GM19397 (cell line): ENCODE results near the gene ASAP2.

ENCODE experiments used
- ATAC-seq: cut with Tn5 transposase; IDR thresholded peaks from one replicate; pipeline ENCODE4 v1.9.1; 2021; ENCODE audit warnings: mild to moderate bottlenecking, moderate library complexity; ENCODE audit not compliant: unreplicated experiment

The ASAP2 gene

DNA sequence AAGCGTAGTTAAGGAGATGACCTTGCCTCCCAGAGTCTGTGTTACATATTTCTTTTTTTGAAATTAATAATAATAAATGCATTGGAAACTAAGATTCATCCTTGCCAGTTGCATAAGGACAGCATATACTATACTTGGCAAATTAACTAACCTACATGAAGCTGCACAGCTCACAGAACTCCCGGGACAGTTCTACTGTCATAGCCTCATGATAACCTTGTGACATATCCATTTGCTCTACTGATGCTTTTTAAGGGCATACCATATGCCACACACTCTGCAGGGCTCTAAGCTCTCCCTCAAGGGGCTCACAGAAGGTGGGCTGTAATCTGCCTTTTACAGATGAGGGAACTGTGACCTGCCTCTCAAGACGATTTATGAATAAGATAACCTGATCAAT is 212.9 kb downstream of the ASAP2 start:
- ATAC-seq = no peak

DNA sequence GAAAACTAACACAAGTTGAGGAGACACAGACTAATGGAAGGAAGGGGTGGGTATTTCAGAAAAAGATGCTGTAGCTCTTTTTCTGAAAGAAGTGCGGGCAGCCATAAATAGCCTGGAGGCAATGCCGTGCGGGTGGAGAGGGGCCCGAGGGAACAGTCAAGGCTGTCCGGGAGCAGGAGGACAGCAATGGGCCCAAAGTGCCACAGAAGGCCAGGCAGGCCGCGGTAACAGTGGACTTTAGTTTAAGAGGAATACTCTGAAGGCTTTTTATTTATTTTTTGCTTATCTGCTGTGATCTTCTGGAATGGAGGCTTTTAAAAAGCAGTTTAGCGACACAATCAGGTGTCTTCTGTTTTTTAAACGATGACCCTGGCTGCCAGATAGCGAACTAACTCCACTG is 213.9 kb downstream of the ASAP2 start:
- no peak for ATAC-seq

DNA sequence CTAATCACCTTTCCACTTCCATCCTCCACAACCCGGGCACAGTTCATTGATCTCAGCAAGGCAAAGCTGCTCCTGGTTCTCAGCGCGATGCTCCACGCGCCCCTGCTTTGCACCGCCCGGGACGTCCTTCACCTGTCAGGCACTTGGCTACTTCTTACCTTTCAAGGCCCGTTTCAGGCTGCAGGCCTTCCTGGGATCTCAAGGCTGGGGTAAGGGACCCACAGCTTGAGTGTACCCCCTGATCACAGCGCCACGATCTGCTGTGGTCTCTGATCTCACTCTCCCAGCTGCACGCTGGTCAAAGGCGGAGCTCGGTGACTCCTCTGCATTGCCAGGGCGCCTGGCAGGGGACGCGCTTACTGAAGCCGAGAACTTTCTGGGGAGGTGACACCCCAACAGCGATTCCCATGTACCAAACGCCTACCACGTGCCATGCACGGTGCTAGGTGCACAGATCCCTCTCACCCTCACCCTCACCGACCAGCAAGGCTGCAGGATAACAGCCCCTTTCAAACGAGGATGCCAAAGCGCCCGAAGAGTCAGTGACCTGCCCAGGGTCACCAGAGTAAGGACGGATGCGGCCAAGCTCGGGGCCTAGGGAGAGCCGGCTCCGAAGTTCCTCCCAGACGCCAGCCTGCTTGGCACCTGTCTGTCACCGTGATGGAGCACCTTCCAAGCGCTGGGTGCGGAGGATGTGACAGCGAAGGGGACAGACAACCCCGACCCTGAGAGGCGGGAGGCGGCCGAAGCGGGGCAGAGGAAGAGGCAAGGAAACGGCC is 215.9 kb downstream of the ASAP2 start:
- ATAC-seq = peak; percentile 35

DNA sequence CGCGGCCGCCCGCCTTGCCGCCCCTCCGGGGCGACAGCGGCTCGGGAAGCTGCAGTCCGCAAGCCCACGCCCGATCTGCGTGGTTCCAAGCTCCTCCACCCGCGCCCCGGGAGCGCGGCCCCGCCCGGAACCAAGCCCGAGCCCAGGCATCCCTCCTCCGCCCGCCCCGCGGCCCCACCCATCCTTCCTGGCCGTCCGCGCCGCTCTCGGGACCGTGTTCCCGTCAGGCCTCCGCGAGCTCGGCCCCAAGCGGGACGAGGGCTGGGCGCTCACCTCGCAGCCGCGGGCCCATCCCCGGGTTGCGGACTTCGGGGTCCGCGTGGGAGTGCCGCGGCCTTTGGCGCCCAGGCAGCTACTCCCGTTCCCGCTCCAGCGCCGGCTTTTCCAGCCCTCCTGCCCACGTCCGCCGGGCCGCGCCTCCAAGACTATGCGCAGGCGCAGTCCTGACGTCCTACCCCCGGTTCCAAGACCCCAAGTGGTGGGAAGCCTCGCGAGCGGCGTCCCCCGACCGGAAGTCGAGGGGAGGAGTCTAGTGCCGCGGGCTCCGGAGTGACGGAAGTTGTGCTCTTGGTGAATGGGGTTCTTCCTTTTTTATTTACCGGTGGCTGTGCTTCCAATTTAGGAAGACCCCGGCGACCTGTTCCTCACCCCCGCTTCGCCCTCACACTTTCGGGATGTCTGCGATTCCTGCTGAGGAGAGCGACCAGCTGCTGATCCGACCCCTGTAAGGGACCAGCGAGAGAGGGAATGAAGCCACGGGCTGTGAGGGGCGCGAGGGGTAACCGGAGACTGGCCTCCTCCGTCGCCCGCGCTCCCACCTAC is 216.7 kb downstream of the ASAP2 start, which contains the start of the genes CPSF3 and ITGB1BP1:
Gene CPSF3 (plus strand): TSS at position 555 of the 822 bp plus-strand sequence. CDS start 120 bp downstream, at position 675.
Gene ITGB1BP1 (minus strand): TSS at position 429 of the 822 bp plus-strand sequence. CDS start 4,831 bp downstream, outside the sequence.
- peak; percentile 84 for ATAC-seq

DNA sequence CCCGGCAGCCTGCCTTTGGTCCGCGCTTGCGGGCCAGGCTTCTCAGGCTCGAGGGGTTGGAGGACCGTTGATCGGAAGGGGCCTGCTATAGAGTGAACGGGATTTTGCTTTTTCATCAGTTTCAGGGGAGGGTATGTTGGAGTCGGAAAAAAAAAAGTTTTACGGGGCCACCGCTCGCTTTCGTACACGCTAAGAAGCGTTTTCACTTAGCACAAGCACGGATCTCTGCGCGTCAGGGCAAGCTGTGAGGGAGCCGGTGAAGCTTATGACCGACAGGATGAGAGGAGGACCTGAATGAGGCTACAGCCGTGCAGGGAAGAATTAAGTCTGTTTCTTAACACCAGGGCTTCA is 217.3 kb downstream of the ASAP2 start:
- no peak for ATAC-seq

DNA sequence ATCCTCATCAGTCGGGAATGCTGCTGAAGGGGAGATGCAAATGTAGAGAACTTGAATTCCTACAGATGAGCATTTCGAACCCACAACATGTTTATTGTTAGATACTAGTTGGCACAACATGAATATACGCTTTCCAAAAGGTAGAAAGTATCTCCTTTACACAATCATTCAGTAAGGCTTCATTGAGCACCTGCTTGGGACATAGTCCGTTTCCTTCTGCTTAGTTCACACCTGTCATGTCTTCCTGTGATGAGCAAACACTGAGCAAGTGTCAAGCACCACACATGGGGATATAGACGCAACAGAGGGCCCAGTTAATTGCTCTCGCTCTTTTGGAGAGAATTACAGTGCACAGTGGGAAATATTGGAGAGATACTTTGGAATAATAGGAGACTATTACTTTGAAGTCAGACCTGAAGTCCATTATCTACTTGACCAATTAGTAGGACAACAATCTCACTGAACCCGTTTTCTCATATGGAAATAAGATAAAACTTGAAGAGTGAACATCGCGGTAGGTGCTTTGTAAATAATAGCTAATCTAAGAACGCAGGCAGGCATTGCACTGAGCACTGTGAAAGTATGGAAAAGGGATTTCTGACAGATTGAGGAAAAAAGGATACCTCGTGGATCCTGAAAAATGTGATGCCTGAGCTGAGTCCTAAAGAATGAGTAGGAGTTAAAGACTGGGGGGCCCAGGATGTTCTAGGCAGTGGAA is 218.0 kb downstream of the ASAP2 start:
- ATAC-seq = no peak

DNA sequence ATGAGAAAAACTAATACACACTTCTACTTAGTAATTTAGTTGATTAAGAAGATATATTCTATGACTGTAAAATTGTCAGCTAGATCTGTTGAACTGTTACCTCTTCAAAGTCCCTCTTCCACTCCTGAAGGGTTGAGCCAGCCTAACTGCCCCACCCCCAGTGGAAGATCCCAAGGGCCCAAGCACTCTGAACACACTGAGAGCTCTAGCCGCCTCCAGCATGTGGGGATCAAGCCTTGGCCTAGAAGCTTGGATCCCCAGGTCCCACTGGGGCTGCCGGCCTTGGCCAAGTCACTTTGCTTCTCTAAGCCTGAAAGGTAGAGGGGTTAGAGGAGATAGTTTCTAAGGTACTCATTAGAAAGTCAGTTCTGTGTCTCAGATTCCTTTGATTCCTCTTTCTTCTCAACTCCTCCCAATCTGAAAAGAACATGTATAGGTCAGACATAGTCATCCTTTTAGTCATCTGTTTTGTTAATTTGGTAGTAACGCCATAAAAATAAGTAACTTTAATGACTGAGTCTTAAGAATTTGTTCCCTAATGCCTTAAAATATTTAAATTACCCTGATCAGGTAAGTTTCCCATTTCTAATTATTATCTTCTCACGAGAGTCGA is 222.5 kb downstream of the ASAP2 start:
- ATAC-seq = no peak

DNA sequence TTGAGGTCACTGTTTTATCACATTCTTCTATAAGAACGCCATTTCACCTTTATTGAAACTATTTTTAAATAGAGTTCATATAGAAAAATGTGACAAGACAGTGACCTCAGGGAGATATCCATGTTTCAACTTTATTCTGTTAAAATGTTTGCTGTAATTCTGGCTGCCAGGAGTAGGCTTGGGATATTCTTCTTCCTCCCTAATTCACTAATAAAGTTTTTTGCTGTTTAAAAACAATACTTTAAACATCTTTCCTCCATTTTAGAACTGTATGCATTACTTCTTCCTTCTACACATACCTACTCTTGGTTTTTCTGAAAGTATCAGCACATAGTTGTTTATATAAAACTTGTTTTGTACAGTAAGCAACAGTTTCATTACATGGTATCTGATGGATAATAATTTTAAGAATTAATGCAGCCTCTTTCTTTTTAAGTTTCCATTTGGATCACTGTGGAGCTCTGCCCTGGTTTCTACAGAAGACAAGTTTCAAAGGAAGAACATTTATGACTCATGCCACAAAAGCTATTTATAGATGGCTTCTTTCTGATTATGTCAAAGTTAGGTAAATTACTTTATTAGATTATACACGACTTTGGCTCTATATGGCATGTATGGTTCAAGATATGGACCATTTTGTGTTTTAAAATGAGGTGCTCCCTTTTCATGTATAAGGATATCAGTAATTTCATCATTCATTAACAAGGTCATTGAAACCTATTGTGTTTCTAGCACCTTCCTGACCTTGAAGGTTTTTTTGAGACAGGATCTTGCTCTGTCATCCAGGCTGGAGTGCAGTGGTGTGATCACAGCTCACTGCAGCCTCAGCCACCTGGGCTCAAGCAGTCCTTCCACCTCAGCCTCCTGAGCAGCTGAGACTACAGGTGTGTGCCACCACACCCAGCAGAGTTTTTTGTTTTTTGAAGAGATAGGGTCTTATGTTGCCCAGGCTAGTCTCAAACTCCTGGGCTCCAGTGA is 224.0 kb downstream of the ASAP2 start:
- ATAC-seq = no peak

DNA sequence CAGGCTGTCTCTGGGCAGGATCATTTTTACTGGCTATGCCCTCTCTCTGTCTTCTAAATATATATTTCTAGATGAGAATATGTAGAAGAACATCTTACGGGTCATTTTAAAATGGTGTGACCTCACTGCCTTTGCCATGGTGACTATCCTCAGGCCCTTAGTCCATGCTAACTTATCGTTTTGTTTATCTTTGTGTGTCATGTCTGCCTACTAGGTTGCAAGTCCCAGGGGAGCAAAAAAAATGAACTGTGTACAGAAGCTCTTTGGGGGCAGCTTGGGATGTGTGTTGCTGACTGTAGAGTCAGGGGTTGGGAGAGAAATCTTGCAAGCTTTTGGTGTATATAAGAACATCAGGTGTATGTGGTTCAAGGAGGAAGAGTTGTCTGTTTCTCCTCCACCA is 227.9 kb downstream of the ASAP2 start:
- no peak for ATAC-seq

DNA sequence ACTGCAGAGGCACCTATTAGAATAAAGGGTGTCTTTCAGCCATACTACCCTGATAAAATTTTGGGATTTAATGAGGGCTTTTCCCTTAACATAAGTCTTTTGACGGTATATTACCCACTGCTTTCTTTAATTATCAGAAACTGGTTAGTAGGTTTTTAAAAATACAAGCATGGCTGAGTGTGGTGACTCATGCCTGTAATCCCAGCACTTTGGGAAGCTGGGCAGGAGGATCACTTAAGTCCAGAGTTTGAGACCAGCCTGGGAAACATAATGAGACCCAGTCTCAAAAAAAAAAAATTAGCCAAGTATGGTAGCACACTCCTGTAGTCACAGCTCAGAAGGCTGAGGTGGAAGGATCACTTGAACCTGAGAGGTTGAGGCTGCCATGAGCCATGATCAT is 232.9 kb downstream of the ASAP2 start:
- no peak for ATAC-seq

DNA sequence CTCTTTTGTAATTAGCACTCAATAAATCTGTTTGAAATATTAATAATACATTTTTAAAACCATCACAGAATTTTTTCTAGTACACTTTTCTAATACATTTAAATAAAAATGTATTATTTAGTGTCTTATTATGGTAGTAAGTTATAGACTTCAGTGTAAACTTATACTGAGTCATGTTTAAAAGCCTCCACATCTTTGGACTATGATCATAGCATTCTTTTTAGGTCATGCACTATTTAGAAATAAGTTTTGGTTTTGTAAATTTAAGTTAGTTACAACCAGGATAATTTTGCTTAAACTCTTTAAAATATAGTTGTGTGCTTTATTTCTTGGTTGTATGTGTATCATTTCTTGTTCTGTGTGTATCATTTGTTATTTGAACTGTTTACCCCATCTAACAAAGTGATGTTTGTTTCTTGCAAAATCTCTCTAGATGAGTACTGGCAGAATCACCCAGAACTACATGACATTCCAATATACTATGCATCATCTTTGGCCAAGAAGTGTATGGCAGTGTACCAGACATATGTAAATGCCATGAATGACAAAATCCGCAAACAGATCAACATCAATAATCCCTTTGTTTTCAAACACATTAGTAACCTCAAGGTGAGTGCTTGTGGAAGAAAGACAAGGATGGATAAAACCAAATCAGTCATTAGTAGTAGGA is 233.6 kb downstream of the ASAP2 start:
- ATAC-seq = no peak

DNA sequence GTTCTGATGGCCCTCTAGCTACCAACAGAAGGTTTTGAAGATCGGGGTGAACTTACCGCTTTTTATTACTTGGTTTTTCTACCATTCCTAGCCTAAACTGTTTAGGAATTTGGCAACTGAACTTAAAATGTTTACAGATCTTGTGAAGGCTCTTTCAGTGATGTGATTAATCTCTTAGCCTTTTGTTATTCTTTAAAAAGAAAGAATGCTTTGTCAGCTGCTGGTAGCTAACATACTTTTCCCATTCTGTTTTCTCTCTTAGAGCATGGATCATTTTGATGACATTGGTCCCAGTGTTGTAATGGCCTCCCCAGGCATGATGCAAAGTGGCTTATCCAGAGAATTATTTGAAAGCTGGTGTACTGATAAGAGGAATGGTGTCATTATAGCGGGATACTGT is 234.9 kb downstream of the ASAP2 start:
- ATAC-seq = no peak

DNA sequence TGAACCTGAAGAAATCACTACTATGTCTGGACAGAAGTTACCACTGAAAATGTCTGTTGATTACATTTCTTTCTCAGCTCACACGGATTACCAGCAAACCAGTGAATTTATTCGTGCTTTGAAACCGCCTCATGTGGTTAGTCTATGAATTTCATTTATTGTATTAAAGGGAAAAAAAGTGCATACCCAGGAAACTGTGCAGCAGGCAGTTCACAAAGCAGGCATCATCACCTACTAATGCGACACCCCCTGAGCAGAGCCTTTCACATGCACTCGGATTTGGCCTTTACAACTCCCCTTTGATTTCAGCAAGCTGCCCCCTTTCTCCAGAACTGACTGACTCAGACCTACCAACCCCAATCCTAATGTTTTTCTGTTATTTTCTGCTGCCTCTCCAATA is 236.9 kb downstream of the ASAP2 start:
- no peak for ATAC-seq

DNA sequence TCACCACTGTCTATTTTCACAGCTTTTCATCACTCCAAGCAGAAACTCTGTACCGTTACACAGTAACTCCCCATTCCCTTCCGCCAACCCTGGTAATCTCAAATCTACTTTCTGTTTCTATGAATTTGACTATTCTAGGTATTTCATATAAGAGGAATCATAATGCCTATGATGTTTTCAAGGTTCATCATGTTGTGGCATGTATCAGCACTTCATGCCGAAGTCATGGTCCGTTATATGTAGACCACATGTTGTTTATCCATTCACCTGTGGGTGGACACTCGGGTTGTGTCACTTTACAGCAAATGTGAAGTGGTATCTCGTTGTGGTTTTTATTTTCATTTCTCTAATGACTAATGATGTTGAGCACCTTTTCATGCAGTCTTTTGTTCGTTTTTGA is 238.5 kb downstream of the ASAP2 start:
- no peak for ATAC-seq

DNA sequence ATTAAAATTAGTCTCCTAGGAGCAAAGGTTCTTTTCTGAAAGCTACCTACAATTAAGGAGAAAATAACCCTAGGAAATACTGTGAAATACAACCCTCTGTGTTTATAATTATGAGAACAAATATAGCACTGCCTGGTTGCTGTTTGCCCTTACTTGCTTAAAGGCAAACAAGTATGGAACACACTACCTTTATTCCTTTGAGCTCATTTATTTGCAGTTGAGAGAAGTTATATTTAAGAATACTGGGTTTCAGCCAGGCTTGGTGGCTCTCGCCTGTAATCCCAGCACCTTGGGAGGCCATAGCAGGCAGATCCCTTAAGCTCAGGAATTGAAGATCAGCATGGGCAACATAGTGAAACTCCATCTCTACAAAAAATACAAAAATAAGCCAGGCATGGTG is 244.6 kb downstream of the ASAP2 start:
- ATAC-seq = no peak
